Activated effector memory CD4-positive, alpha-beta T cell treated with anti-CD3 and anti-CD28 coated beads, Interleukin-2, amount 50 U/mL, for 16 hours (primary cell): ENCODE results near the gene DGKB.

Source experiments
- DNase-seq: peaks from one replicate; pipeline ENCODE4 v3.0.0-alpha.2; 2020

DGKB gene

DNA sequence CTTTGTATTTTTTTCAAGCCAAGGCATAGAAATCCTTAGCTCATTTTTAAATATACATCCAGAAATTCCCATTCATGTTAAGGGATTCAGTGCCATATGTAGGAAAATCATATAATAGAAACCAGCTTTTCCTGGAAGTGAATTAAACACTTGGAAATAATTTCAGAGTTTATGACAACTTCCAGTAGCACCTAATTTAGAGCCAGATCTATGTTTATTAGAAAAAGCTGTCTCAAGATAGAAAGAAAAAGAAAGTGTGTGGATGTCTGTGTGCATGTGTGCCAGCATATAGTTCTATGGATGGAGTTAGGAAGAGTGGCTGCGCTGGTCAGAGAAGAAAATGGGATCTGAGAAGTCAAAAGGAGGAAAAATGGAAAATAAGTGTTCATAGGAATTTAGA, 225.7 kb downstream of the DGKB start:
- DNase-seq, result no peak

DNA sequence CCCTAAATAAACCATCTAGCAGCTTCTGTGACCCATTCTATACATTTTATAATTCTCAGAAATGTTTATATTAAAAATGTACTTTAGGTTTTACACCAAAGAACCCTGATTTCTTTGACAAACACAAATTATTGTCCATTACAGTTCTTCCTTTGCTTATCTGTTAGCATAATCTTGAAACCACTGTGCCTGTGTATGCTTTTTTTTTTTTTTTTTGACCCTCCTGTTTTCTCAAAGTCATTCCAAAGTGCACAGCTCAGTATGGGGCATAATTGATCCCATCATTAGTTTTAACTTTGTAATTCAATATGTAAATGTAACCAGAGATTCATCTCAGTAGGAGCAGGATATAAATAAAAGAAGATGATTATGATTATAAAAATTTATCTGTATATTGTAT, 229.3 kb downstream of the DGKB start:
- DNase-seq, result no peak

DNA sequence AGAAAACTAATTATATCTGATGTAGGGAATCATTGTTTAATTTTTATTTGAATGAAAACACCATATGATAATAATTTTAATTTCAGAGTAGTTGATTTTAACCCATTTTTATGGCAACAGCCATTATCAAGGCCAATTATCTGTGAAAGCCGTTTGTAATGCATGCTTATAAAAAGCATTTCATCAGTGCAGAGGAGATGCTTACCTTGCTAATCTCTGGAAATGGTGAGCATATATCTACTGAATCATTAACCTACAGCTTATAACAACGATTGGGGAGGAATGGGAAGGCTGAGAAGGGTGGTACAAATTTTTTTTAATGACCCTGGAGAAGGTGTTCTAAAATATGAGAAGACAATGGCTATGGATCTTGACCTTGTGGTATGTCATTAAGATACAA, 235.6 kb downstream of the DGKB start:
- no peak for DNase-seq

DNA sequence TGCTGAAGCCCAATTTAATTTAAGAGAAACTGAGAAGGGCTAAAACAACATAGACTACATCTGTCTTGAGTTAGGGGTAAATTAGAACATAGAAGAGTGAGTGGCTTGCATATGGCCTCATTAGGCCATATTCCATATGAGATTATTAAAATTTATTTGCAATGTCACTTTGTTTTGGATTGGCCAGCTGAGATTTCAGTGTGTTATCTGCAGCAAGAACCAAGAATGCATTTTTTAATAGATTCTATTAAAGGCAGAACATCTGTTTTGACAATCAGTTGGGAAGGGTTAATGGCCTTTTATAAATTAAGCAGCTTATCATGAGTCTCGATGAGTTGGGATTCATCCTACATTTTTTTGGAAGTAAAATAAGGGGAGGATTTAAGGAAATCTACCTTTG, 236.2 kb downstream of the DGKB start:
- DNase-seq, result no peak

DNA sequence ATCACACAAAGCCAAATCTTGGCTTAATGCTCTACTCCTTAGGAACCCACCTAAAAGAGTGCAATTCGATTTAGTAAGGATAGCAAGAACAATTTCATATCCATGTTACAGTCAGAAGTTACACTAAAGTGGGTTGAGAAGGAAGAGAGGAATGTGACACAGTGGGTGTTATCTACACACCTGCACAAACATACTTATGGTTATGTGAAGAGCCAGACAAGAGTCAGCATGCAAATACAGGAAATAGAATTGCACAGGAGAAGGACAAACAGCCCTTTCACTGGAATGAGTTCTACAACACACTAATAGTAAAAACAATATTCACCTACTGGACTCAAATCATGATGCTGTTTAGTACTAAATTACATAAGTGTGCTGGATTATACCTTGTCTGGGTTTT, 262.8 kb downstream of the DGKB start:
- no peak for DNase-seq

DNA sequence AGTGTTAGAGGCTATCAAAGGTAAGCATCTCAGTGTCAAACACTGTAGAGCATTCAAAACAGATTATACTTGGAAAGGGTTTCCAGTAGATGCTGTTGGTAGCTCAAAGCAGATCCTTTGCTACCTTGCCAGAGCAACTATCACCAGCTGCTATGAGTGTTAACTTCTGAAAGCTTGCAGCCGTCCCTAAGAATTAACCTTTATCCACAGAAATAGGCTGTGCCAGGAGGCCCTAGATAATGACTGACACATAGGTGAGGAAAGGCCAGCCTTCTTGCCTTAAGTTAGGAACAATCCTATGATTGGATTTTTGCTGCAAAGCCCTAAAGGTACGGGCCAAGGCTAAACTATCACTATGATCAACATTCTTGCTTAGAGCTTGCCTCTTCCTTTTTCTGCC, 263.2 kb downstream of the DGKB start:
- no peak for DNase-seq

DNA sequence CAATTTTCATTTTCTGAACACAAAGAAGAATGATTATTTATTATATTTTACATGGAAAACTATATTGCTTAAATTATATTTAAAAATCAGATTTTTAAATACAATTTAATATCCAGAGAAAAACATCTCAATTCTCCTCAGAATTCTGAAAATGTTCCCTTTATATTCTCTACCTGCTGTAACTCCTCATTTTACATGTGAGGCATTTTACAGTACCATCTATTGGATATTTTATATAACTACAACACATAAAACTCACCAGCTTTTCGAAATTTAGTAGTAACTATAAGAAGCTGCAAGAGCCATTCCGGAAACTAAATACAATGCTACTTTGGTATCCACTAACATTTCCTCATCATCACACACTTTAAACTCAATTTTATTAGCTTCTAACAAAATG, 264.6 kb downstream of the DGKB start:
- no peak for DNase-seq

DNA sequence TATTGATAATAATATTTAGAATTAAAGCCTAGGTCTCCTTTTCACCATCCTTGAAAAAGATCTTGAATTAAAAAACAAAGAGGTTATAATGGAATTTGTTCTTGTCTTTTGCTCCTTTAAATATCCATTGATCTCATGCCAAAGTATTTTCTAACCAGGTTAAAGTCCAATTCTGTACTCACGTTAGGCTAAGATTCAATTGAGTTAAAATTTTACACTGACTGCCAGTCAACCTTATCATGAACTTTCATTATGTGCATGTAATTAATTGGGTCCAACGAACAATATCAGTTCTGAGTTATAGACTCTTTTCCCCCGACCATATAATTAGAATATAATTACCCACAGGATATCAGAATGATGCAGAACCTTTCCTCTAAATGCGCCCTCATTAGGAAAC, 266.6 kb downstream of the DGKB start:
- DNase-seq, result no peak

DNA sequence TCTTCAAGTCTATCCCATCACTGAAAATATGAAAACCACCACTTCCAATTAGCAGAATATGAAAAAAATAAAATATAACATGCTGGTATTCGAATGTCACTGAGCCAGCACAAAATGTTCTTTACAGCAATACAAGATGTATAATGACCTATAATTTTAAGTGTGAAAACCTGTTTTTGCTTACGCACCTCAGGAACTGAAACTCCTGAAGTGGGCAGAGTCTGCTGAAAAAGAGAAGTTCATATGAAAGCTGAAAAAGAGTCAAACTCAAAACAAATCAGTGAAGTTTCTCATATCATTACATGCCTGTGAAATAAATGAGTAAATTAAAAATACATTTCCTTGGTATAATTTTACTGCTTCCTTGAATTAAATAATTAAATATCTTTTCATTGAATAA, 272.5 kb downstream of the DGKB start:
- DNase-seq, result no peak

DNA sequence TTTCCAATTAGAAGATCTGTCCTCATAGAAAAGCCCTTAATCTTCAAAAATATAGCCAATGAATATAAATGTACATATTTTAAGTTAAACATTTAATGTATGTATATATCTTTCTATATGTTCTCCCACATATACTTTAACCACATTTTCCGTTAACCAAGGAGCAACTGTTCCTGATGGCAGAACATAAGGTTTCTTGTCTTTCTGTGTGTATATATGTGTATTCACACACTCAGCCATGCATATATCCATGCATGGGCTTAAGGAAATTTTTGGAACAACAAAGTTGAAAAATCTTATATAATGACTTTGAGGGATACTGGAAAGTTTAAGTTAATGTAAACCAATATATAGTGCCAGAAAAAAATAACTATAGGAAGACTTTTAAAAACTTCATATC, 274.0 kb downstream of the DGKB start:
- DNase-seq, result no peak

DNA sequence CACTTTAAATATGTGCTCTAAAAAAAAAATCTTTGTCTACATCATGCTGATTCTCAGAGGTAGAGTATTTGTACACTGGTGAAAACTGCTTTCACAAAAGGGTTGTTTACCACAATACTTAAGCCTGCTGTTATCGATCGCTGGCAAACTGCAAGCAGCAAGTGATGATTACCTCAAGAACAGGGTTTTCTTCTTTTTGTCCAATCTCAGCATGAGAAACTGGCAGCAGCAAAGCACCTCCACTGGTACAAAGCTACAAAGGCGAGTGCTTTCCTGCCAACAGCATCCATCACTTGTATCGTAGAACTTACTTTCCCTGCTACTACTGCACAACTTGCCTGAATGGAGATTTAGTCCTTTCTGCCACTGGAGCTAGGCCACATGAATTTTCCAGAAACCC, 276.5 kb downstream of the DGKB start:
- no peak for DNase-seq

DNA sequence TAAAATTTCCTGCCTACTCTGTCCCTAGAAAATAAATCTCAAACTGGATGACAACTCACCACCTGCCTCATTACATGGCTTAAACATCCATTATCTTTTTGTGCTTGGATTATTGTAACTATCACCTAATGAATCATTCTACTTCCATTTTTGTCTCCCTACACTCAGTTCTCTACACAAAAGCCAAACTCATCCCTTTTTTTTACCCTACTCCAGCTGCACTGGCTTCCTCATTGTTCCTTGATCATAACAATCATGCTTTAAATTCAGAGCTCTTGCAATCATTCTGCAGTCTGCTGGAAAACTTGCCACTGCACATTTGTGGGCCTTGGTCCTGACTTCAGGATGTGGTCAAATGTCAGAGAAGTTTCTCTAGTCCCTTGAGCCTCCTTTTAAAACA, 280.0 kb downstream of the DGKB start:
- no peak for DNase-seq

DNA sequence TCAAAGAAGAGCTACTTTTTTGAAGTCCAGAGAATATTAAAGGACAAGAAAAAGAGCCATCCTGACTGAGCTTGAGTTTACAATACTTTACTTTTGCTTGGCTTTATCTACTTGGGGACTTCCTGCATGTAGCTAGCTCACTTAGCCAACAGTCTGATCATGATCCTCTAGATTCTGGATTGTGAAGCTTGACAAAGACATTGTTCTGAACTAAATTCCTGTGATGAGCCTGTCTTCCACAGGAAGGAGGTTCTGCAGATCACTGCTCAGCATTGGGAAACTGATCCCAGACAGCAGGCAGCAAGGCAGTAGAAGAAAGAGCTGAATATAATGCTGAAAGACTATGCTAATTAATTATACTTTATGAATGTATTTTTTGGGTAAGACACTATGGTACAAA, 296.4 kb downstream of the DGKB start:
- DNase-seq, result no peak

DNA sequence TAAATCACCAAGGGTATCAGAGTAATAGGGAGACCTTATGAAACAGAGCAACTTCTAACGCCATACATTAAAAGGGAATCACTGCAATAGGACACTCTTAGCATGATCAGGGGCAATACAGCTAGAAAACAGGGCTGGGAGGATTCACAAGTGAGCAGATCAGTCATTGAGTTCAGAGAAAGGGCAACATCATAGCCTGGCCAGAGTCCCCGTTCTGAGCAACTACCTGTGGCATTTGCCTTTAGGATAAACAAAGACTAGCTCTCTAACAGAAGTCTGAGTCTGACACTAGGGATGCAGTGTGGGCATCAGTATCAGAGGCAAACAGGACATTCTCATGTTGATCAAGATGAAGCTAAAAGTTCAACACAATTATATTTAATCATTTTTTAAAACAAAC, 297.9 kb downstream of the DGKB start:
- DNase-seq, result no peak

DNA sequence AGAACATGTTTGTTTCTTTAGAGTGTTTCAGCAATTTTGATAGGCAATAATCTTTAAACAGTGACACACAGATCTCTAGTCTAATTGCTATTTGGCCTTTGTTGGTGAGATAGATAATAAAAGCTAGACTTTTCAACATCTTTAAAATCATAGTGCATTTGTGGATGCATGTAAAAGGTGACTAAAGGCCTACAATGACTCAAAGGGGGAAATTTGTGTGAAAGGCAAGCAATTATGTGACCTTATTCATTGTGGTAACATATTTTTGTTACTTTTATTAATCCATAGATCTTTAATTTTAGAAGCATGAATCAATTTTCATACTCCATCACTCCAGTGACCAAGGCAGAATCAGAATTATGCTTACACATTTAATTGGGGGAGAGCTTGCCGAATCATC, 299.7 kb downstream of the DGKB start:
- no peak for DNase-seq

DNA sequence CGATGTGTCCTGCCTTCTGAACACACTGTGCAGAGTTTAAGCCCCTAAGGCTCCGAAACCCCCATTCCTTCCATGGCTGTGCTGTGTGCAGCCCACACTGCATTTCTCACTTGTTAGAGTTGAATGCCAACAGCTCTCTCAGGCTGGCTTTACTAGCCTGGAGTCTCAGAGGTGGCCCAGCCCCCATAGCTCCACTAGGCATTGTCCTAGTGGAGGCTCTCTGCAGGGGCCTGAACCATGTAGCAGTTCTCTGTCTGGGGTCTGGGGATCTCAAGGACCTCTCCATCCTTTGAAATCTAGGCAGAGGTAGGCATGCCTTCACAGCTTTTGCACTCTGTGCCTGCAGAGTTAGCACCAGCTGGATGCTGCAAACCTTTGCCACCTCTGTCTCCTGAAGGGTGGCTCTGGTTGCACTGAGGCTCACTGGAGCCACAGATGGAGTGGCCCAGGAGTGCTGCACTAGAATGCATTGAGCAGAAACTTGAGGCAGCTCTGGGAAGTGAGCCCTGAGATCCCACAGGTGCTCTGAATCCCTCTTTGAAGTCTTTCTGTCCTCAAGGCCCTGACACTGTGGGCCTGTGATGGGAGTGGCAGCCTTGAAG, 301.7 kb downstream of the DGKB start:
- no peak for DNase-seq

DNA sequence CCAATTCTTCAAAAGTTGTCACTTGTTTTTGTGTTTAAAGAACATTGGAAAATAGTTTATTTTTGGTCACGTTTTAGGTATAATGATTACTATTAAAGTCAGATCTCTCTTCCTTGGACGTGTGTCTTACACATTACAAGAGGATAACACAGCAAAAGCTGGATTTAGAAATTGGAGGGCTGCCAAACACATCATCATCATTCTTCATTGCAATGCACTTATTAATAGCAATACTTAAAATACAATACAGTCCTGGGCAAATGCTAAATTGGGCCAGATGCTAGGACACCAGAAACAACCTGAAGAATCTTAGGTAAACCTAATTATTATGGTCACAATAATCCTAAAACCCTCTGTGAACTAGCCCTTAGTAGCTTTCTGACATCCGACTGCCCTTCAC, 303.6 kb downstream of the DGKB start:
- no peak for DNase-seq

DNA sequence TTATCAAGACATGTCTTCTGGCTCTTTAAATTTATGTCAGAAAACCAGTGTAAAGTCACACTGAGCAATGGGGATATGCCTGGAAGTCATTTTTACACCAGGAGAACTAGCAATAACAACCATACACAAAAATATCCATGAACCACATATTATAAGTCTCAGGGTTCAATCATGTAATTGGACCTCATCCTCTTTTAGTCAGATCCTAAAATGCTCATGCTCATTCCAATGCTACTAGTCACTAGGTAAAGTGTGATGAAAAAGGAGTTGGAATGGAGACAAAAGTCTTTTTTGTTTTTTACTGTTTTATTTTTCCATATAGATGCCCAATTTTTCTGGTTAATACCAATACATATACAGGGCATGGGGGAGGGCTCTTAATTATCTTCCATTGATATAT, 306.1 kb downstream of the DGKB start:
- DNase-seq, result no peak

DNA sequence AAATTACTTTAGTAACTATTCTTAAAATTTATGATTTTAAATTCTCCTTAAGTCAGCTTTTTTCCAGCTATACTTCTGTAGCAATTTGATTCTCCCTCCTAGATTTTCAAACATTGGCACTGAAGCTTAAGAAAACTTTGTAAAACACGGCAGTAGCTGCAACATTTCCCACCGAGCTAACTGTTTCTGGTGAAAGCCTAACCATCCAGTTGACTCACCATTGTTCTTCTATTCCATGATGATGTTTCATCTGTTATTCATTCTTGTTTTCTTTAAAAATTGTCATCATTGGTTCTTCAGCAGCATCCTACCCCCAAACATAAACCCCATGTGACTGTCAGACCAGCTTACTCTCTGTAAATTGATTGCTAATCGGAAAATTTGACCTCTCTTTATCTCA, 312.3 kb downstream of the DGKB start:
- no peak for DNase-seq

DNA sequence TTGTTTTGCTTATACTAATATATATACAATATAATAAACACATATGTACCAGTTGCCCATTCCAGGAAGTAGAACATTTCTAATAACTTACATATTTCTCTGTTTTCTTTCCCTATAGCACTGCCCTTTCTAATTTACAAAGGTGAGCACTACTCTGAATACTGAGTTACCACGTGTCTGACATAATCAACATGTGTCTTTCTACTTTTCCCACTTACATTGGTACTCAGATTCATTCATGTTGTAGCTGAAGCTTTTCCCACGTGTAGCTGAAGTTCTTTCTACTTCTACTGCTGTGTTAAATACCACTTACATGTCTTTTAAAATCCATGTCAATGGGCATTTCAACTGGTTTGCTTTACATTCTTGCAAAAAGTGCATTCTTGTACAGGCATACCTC, 317.3 kb downstream of the DGKB start:
- no peak for DNase-seq

DNA sequence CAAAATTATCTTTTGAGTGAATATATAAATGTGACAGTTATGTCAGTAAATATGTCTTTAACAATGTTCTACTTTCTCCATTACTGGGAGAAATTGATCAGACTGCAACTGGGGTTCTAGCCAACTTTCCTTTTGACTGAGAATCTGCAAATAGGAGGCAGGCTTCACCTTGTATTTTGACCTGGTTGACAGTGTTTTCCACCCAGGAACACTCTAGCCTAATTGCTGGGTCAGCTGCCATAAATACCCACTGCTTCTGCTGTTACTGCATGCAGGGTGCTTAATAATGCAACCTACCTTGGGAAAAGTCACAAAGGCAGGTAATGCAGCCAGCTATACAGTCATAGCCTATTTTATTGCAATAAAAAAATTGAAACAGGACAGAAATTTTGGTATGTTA, 319.0 kb downstream of the DGKB start:
- DNase-seq, result no peak

DNA sequence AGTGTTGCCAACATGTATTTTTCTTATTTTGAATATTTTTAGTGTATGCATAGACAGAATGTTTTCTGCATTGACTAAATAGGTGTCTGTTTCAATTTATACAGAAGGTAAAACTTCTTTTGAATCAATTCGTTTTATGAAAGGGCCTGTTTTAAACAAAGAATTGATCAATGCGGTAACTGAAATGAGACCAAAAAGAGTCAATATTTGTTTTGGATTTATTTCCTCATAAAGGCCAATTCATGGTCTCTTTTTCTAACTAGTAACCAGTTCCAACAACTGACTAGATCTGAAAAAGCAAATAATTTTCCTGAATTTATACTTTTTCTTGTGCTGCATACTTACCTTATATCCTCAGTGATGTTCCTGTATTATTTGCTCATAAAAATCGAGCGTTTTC, 320.5 kb downstream of the DGKB start:
- DNase-seq, result no peak

DNA sequence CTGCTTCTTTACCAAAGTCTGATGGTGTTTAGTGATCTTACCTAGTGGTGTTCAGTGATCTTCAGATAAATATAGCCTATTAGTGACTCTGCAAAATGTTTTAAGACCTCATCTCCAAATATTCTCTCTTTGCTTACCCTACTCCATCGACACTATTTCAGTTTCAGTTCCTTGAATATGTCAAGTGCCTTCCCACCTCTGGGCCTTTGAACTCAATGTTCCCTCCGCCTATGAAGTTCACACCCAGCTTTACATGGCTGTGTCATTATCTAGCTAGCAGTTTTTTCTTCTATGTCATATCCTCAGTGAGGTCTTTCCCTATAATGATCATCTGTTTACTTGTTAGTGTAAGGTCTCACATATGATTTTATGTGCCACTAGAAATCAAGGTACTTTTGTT, 322.6 kb downstream of the DGKB start:
- DNase-seq, result no peak

DNA sequence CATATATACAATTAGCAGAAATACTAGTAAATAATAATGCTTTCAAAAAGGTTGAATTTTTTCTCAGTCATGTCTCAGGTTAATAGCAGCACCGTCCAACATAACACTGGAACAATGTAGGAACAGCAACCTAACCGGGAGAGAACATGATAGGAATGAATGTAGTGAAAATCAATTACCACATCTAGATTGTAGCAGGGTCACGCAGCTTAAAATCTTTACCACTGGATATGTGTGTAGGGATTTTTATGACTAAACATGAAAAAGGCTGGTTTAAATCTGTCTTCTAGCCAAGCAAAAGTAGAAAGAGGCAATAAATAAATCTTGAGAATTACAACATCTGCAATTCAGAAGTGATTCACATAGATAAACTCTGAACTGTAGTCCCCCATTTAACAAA, 326.0 kb downstream of the DGKB start:
- no peak for DNase-seq

DNA sequence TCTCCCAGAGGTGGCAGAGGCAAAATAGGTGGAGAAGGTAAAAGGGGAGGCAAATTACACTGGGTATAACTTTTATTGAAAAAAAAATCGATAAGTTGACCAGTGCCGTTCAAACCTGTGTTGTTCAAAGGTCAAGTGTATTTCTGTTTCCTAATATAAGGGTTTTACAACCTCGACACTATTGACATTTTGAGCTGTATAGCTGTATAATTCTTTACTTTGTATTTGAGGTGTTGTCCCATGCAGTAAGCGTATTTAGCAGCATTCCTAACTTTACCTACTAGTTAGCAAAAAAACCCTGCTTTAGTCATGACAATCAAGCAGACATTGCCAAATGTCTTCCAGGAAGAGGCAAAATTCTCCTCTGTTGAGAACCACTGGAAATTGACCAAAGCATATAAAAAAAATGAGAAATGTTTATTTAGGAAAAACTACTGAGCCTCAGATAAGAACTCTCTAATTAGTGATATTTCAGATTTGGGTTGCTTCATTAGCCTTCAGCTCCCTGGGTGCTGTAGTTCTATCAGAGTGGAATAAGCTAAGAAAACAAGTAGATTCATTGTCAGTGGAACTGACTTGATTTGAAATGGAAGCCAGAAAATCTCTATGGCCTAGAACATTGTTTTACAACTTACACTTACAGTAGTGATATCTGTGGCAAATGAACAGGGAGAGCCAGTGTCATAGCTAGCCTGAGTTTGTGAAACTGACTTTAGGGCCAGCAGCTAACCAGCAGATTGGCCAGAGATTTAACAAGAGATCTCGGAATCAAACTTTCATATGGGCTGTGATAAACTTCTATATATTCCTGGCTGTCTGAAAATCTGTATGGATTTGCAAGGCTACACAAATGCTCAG, 331.6 kb downstream of the DGKB start:
- no peak for DNase-seq
